H9 (cell line): ENCODE results near the gene KIRREL3. TPM values are rescaled to one million over a fixed set of nuclear protein-coding genes. Genes with fewer than 3 reads are reported as not detected.

Experiments used
- DNase-seq: peaks from one replicate; pipeline ENCODE4 v3.0.0-alpha.2; 2017
- H2AFZ ChIP-seq: one replicate; pipeline ENCODE4 v1.6.1; 2013; ENCODE audit warnings: mild to moderate bottlenecking, low read length, control low read depth, moderate library complexity
- H2AK5ac ChIP-seq: 2 replicates; pipeline ENCODE4 v1.6.1; 2013; ENCODE audit warnings: low read length, control low read depth, mixed read lengths; ENCODE audit not compliant: insufficient read length
- H2BK120ac ChIP-seq: one replicate; pipeline ENCODE4 v1.6.1; 2013; ENCODE audit warnings: low read depth, mild to moderate bottlenecking, low read length, control low read depth, inconsistent platforms; ENCODE audit not compliant: poor library complexity, severe bottlenecking
- H2BK12ac ChIP-seq: 2 replicates; pipeline ENCODE4 v1.6.1; 2013; ENCODE audit warnings: low read length, control low read depth, mixed read lengths, low read depth; ENCODE audit not compliant: insufficient read length
- H2BK15ac ChIP-seq: 2 replicates; pipeline ENCODE4 v1.6.1; 2013; ENCODE audit warnings: low read depth, low read length, control low read depth
- H2BK20ac ChIP-seq: one replicate; pipeline ENCODE4 v1.6.1; 2013; ENCODE audit warnings: low read depth, mild to moderate bottlenecking, low read length, control low read depth, inconsistent platforms; ENCODE audit not compliant: poor library complexity, severe bottlenecking
- H2BK5ac ChIP-seq: 2 replicates; pipeline ENCODE4 v1.6.1; 2013; ENCODE audit warnings: low read length, control low read depth, mixed read lengths; ENCODE audit not compliant: insufficient read length
- H3K14ac ChIP-seq: 2 replicates; pipeline ENCODE4 v1.6.1; 2013; ENCODE audit warnings: low read length, control low read depth; ENCODE audit not compliant: insufficient read depth
- H3K18ac ChIP-seq: 2 replicates; pipeline ENCODE4 v1.6.1; 2013; ENCODE audit warnings: low read depth, mild to moderate bottlenecking, mixed read lengths, low read length, control low read depth; ENCODE audit not compliant: insufficient read length
- H3K23ac ChIP-seq: 2 replicates; pipeline ENCODE4 v1.6.1; 2013; ENCODE audit warnings: low read length, control low read depth, mixed read lengths, low read depth; ENCODE audit not compliant: insufficient read length
- H3K23me2 ChIP-seq: 2 replicates; pipeline ENCODE4 v1.6.1; 2013; ENCODE audit warnings: low read depth, mild to moderate bottlenecking, mixed read lengths, low read length, control low read depth; ENCODE audit not compliant: insufficient read length, poor library complexity, severe bottlenecking
- H3K27ac ChIP-seq: 2 replicates; pipeline ENCODE4 v1.5.1; 2013; ENCODE audit warnings: low read length, control low read depth, mixed read lengths, low read depth; ENCODE audit not compliant: insufficient read length
- H3K27me3 ChIP-seq: 2 replicates; pipeline ENCODE4 v1.6.1; 2013; ENCODE audit warnings: low read length, control low read depth, inconsistent platforms; ENCODE audit not compliant: insufficient read depth
- H3K4ac ChIP-seq: 2 replicates; pipeline ENCODE4 v1.6.1; 2013; ENCODE audit warnings: low read depth, mild to moderate bottlenecking, control low read depth, inconsistent platforms, low read length, moderate library complexity
- H3K4me1 ChIP-seq: 2 replicates; pipeline ENCODE4 v1.6.1; 2013; ENCODE audit warnings: low read length, control low read depth, inconsistent platforms; ENCODE audit not compliant: insufficient read depth
- H3K4me2 ChIP-seq: 2 replicates; pipeline ENCODE4 v1.6.1; 2013; ENCODE audit warnings: low read length, control low read depth, mixed read lengths; ENCODE audit not compliant: insufficient read length, insufficient read depth
- H3K56ac ChIP-seq: 2 replicates; pipeline ENCODE4 v1.6.1; 2013; ENCODE audit warnings: low read depth, mild to moderate bottlenecking, mixed read lengths, low read length, control low read depth; ENCODE audit not compliant: insufficient read length
- H3K79me1 ChIP-seq: 2 replicates; pipeline ENCODE4 v1.6.1; 2013; ENCODE audit warnings: low read depth, mild to moderate bottlenecking, moderate library complexity, low read length, control low read depth, inconsistent platforms; ENCODE audit not compliant: insufficient read depth, poor library complexity, severe bottlenecking
- H3K79me2 ChIP-seq: 2 replicates; pipeline ENCODE4 v1.6.1; 2013; ENCODE audit warnings: low read length, control low read depth, inconsistent platforms; ENCODE audit not compliant: insufficient read depth
- H3K9ac ChIP-seq: 2 replicates; pipeline ENCODE4 v1.6.1; 2013; ENCODE audit warnings: low read length, control low read depth, mixed read lengths; ENCODE audit not compliant: insufficient read length; ENCODE audit errors: extremely low read depth
- H3K9me3 ChIP-seq: one replicate; pipeline ENCODE4 v1.6.1; 2013; ENCODE audit warnings: low read depth, low read length, inconsistent platforms; ENCODE audit not compliant: control insufficient read depth
- H3T11ph ChIP-seq: one replicate; pipeline ENCODE4 v1.6.1; 2013; ENCODE audit warnings: mild to moderate bottlenecking, low read length, control low read depth, inconsistent platforms
- H4K20me1 ChIP-seq: one replicate; pipeline ENCODE4 v1.6.1; 2013; ENCODE audit not compliant: control insufficient read depth, insufficient read length, insufficient read depth
- H4K5ac ChIP-seq: 2 replicates; pipeline ENCODE4 v1.6.1; 2013; ENCODE audit warnings: low read depth, mild to moderate bottlenecking, mixed read lengths, low read length, control low read depth; ENCODE audit not compliant: insufficient read length
- H4K8ac ChIP-seq: replicated peaks from 2 replicates; pipeline ENCODE4 v1.6.1; 2013; ENCODE audit warnings: low read length, control low read depth, mixed read lengths, low read depth; ENCODE audit not compliant: insufficient read length
- H4K91ac ChIP-seq: 2 replicates; pipeline ENCODE4 v1.6.1; 2013; ENCODE audit warnings: low read depth, mild to moderate bottlenecking, moderate library complexity, mixed read lengths, low read length, control low read depth; ENCODE audit not compliant: insufficient read length
- H3K27ac Mint-ChIP-seq, 3 experiments: 2 replicates in 2 of 3; 3 replicates in 1 of 3; pipeline ENCODE4 v1.8.0; 2020 to 2021; ENCODE audit warnings: mixed read lengths in 3 of 3, mild to moderate bottlenecking in 1 of 3, moderate library complexity in 1 of 3
- H3K27me3 Mint-ChIP-seq: 2 replicates; pipeline ENCODE4 v1.8.0; 2021; ENCODE audit warnings: low read depth, mild to moderate bottlenecking, moderate library complexity, mixed read lengths
- H3K36me3 Mint-ChIP-seq, 3 experiments: 2 replicates in 2 of 3; 3 replicates in 1 of 3; pipeline ENCODE4 v1.8.0; 2020 to 2021; ENCODE audit warnings: low read depth in 3 of 3, mixed read lengths in 3 of 3; ENCODE audit not compliant: insufficient read depth in 1 of 3
- H3K4me1 Mint-ChIP-seq, 2 experiments: 2 replicates each; pipeline ENCODE4 v1.8.0; 2020; ENCODE audit warnings: mixed read lengths in 2 of 2
- H3K4me3 Mint-ChIP-seq, 2 experiments: 2 replicates in 1 of 2; 3 replicates in 1 of 2; pipeline ENCODE4 v1.8.0; 2020 to 2021; ENCODE audit warnings: mild to moderate bottlenecking in 2 of 2, mixed read lengths in 2 of 2, moderate library complexity in 1 of 2
- H3K9me3 Mint-ChIP-seq, 2 experiments: 2 replicates in 1 of 2; 3 replicates in 1 of 2; pipeline ENCODE4 v1.8.0; 2020; ENCODE audit warnings: mild to moderate bottlenecking in 2 of 2, mixed read lengths in 2 of 2, moderate library complexity in 1 of 2
- WGBS: extraction: QIAGEN DNeasy Blood & Tissue Kit; methylation state at CpG from one replicate; pipeline ENCODE4 v1.1.7; 2013; ENCODE audit warnings: missing lambda C conversion rate, low lambda C conversion rate, mixed read lengths; ENCODE audit not compliant: insufficient read length; ENCODE audit errors: extremely low coverage; 5-methylcytosine and 5-hydroxymethylcytosine counted together
- total RNA-seq: library from RNA; stranded (reverse); gene quantifications from 2 replicates; pipeline ENCODE4 v1.2.1, GENCODE V29; 2021
- TF ChIP-seq, protein P1 (sequence below): fragments of 200-600 bp; sonication (generic); conservative IDR thresholded peaks from 3 replicates; pipeline ENCODE4 v1.8.0; 2021; ENCODE audit warnings: antibody characterized with exemption, mild to moderate bottlenecking

The KIRREL3 gene
- total RNA-seq, 1 experiment from 2014 or later, result 0.17 TPM

GRCh38 chr11:126525702-126526101 lies 474.9 kb downstream of the KIRREL3 start:
- H3K27ac ChIP-seq, result no peak overlapping the region
- Mint-ChIP-seq H3K27me3 (peaks cover 9% of the 10 kb centered on the region), H3K4me3 (no peak overlapping the region), H3K4me1 (peaks cover 3 to 13% of the 10 kb centered on the region in 2 experiments), H3K36me3 (no peaks in the 10 kb centered on the region), H3K27ac (no peak overlapping the region), H3K9me3 (no peaks in the 10 kb centered on the region)
- H3K4me1 ChIP-seq, result no peaks in the 10 kb centered on the region
- H3K23me2 ChIP-seq, result no peaks in the 10 kb centered on the region
- H2BK5ac ChIP-seq, result no peak overlapping the region
- H2AFZ ChIP-seq, result no peak overlapping the region
- H3K79me2 ChIP-seq, result no peaks in the 10 kb centered on the region
- H3K4me2 ChIP-seq, result no peak overlapping the region
- TF ChIP-seq, protein P1, sequence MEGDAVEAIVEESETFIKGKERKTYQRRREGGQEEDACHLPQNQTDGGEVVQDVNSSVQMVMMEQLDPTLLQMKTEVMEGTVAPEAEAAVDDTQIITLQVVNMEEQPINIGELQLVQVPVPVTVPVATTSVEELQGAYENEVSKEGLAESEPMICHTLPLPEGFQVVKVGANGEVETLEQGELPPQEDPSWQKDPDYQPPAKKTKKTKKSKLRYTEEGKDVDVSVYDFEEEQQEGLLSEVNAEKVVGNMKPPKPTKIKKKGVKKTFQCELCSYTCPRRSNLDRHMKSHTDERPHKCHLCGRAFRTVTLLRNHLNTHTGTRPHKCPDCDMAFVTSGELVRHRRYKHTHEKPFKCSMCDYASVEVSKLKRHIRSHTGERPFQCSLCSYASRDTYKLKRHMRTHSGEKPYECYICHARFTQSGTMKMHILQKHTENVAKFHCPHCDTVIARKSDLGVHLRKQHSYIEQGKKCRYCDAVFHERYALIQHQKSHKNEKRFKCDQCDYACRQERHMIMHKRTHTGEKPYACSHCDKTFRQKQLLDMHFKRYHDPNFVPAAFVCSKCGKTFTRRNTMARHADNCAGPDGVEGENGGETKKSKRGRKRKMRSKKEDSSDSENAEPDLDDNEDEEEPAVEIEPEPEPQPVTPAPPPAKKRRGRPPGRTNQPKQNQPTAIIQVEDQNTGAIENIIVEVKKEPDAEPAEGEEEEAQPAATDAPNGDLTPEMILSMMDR, result no peak
- H2BK20ac ChIP-seq, result no peak overlapping the region
- H3K79me1 ChIP-seq, result no peaks in the 10 kb centered on the region
- no peak overlapping the region for H2AK5ac ChIP-seq
- H4K91ac ChIP-seq, result no peak overlapping the region
- no peak overlapping the region for H2BK12ac ChIP-seq
- no peak overlapping the region for H3K56ac ChIP-seq
- no peak overlapping the region for H4K5ac ChIP-seq
- H4K8ac ChIP-seq, result no peak overlapping the region
- H2BK120ac ChIP-seq, result no peak overlapping the region
- no CpG with 5 or more reads among the region's 4 CpGs for WGBS
- no peak overlapping the region for H3K4ac ChIP-seq
- no peak overlapping the region for H3K14ac ChIP-seq
- no peaks in the 10 kb centered on the region for H3K27me3 ChIP-seq
- no peak overlapping the region for H3T11ph ChIP-seq
- no peaks in the 10 kb centered on the region for H3K9me3 ChIP-seq
- H3K18ac ChIP-seq, result no peak overlapping the region
- H3K23ac ChIP-seq, result no peak overlapping the region
- no peaks in the 10 kb centered on the region for H4K20me1 ChIP-seq
- no peak overlapping the region for H3K9ac ChIP-seq
- no peak for DNase-seq
- no peak overlapping the region for H2BK15ac ChIP-seq
